NCI-H226 (cell line): ENCODE data around the gene UNC45A.
"Not testable (repeated sequence)": the region's sequence is repeated elsewhere in the genome, so short reads cannot be mapped to it uniquely, and the experiment has no call there.

Experiments used
- DNase-seq: peaks from one replicate; pipeline ENCODE4 v3.0.0-alpha.2; 2015

The UNC45A gene

GRCh38 chr15:90934949-90935751 lies at the start of gene UNC45A:
Gene UNC45A (plus strand): TSS chr15:90935285. CDS start chr15:90935325, 40 bp downstream.
- DNase-seq, result peak; percentile 92

- no peak for DNase-seq
These were observed 49.4 kb upstream of the UNC45A start for GRCh38 chr15:90885432-90886290.

GRCh38 chr15:90886291-90886614 lies 48.8 kb upstream of the UNC45A start:
- no peak for DNase-seq

GRCh38 chr15:90887037-90887481 lies 48.0 kb upstream of the UNC45A start:
- DNase-seq, result no peak

GRCh38 chr15:90889313-90889730 lies 45.8 kb upstream of the UNC45A start:
- no peak for DNase-seq

- no peak for DNase-seq
These were observed 45.2 kb upstream of the UNC45A start for GRCh38 chr15:90889736-90890456.

GRCh38 chr15:90890839-90891238 lies 44.2 kb upstream of the UNC45A start:
- no peak for DNase-seq

- no peak for DNase-seq
These were observed 43.6 kb upstream of the UNC45A start for GRCh38 chr15:90891346-90891949.

GRCh38 chr15:90892023-90892422 lies 43.1 kb upstream of the UNC45A start:
- DNase-seq, result no peak

- no peak for DNase-seq
These were observed 42.4 kb upstream of the UNC45A start for GRCh38 chr15:90892498-90893174.

GRCh38 chr15:90893175-90894090 lies 41.7 kb upstream of the UNC45A start:
- DNase-seq, result no peak

- no peak for DNase-seq
These were observed 39.4 kb upstream of the UNC45A start for GRCh38 chr15:90895571-90896117.

GRCh38 chr15:90897131-90897655 lies 37.9 kb upstream of the UNC45A start:
- not testable (repeated sequence) for DNase-seq

- no peak for DNase-seq
These were observed 33.7 kb upstream of the UNC45A start for GRCh38 chr15:90901175-90902039.

GRCh38 chr15:90902040-90902839 lies 32.8 kb upstream of the UNC45A start:
- peak; percentile 76 for DNase-seq

- peak; percentile 22 for DNase-seq
These were observed 32.0 kb upstream of the UNC45A start, which contains the start of gene MAN2A2 for GRCh38 chr15:90902840-90903732. Gene MAN2A2 (plus strand): TSS chr15:90903302. CDS start chr15:90904208, 906 bp downstream.
